Adrenal gland (tissue), 12 donors: Measurements from ENCODE around the gene C11orf42. TPM values are rescaled to one million over a fixed set of nuclear protein-coding genes. Genes with fewer than 3 reads are reported as not detected.

Source experiments
- DNase-seq, 7 donors: peaks; one replicate each; pipeline ENCODE4 v3.0.0-alpha.2; 2019 to 2020
- H3K27ac ChIP-seq, 5 donors: fragments of 200-600 bp; sonication (generic) in 4 of 5; 1 replicate in 3 of 5; 2 replicates in 2 of 5; pipeline versions ENCODE4 v1.5.1 to v1.8.0; 2016 to 2020; ENCODE audit warnings: mild to moderate bottlenecking in 1 of 5
- H3K27me3 ChIP-seq: fragments of 200-600 bp; 2 replicates; pipeline ENCODE4 v1.8.0; 2021
- H3K36me3 ChIP-seq, 2 donors: fragments of 200-600 bp; replicated peaks in 1 of 2; 1 replicate in 1 of 2; 2 replicates in 1 of 2; pipeline versions ENCODE4 v1.5.1 to v1.8.0; 2018 to 2022
- H3K4me1 ChIP-seq, 2 donors: fragments of 200-600 bp; replicated peaks in 1 of 2; 1 replicate in 1 of 2; 2 replicates in 1 of 2; pipeline versions ENCODE4 v1.5.1 to v1.8.0; 2018 to 2021
- H3K4me3 ChIP-seq, 4 donors: fragments of 200-600 bp; sonication (generic) in 3 of 4; one replicate each; pipeline ENCODE4 v1.5.1; 2016 to 2018
- H3K9me3 ChIP-seq, 3 donors: fragments of 200-600 bp; sonication (generic) in 1 of 3; replicated peaks in 1 of 3; 1 replicate in 2 of 3; 2 replicates in 1 of 3; pipeline versions ENCODE4 v1.5.1 to v1.8.0; 2016 to 2021
- CTCF ChIP-seq, 6 experiments: fragments of 450-650 bp in 4 of 6; fragments of 200-600 bp in 2 of 6; sonication (generic) in 1 of 6; IDR thresholded peaks; 1 replicate in 5 of 6; 2 replicates in 1 of 6; pipeline versions ENCODE4 v1.5.1 to v1.8.0; 2016 to 2021; ENCODE audit warnings: antibody characterized with exemption in 6 of 6, mild to moderate bottlenecking in 2 of 6, moderate library complexity in 1 of 6
- POLR2A ChIP-seq, 2 donors: fragments of 450-650 bp; IDR thresholded peaks; one replicate each; pipeline ENCODE4 v1.6.1; 2017; ENCODE audit warnings: antibody characterized with exemption in 2 of 2, mild to moderate bottlenecking in 2 of 2, moderate library complexity in 1 of 2
- WGBS, 4 donors: extraction: QIAGEN DNeasy Blood & Tissue Kit in 2 of 4; methylation state at CpG; one replicate each; pipeline versions ENCODE4 v1.1.5 to v1.1.7; 2013 to 2017; 5-methylcytosine and 5-hydroxymethylcytosine counted together
- intact Hi-C, 2 donors: fragments of 100-400 bp; cut with DNase I; formaldehyde crosslinking; loops; one replicate each; pipeline versions ENCODE4 v1.14.1 to v1.15.0; 2022 to 2023
- polyA plus RNA-seq, 3 donors: library from polyadenylated mRNA; stranded (reverse); fragments of 200-250 nt in 2 of 3; fragments of 350-450 nt in 1 of 3; fragmentation: Illumina TruSeq in 1 of 3; extraction: RNeasy Lipid Tissue Mini Kit (QIAGEN cat#74804) in 1 of 3; gene quantifications; one replicate each; pipeline ENCODE4 v1.2.3, GENCODE V29; 2013 to 2014
- total RNA-seq, 9 donors: library from RNA; depleted of rRNA in 4 of 9; stranded (reverse); fragments of >200 nt in 4 of 9; fragments of 120-200 nt in 1 of 9; fragmentation: NEBNext Ultra II Directional in 1 of 9; extraction: Animal tissue kit (Norgen Biotek cat#: 25700) in 1 of 9; gene quantifications; one replicate each; pipeline versions ENCODE4 v1.1.0 to v1.2.4, GENCODE V29; 2013 to 2023
- donor health status: healthy with polysubstance abuse.
- donor health status: Bipolar disorder and iron deficiency.
- donor health status: DM: yes; HTN: yes; CAD: no.
- donor health status: DM: no; HTN: no; CAD: no.
- donor health status: DM: no; HTN: no; CAD: no.
- donor health status: DM: yes; HTN: yes; CAD: no.

The C11orf42 gene
- total and polyA plus RNA-seq, 12 donors, result not detected

GRCh38 chr11:6191742-6192141, 13.6 kb upstream of the C11orf42 start:
- DNase-seq, result no peak
- TF ChIP-seq POLR2A (IDR thresholded peaks at IDR 0.05), result no peak
- TF ChIP-seq CTCF (IDR thresholded peaks at IDR 0.05), result no peak
- Histone ChIP-seq H3K27me3 (no peaks in the 10 kb centered on the region), H3K4me1 (no peaks in the 10 kb centered on the region), H3K27ac (no peak overlapping the region), H3K9me3 (no peaks in the 10 kb centered on the region), H3K36me3 (no peaks in the 10 kb centered on the region), H3K4me3 (no peak overlapping the region)
- intact Hi-C loops, result no loop called here

- TF ChIP-seq CTCF (IDR thresholded peaks at IDR 0.05), result no peak
- TF ChIP-seq POLR2A (IDR thresholded peaks at IDR 0.05), result no peak
- H3K4me3 ChIP-seq, result no peak overlapping the region
- intact Hi-C loops, result no loop called here
- no peak overlapping the region for H3K27ac ChIP-seq
- no peaks in the 10 kb centered on the region for H3K27me3 ChIP-seq
- no peaks in the 10 kb centered on the region for H3K9me3 ChIP-seq
- H3K4me1 ChIP-seq, result no peaks in the 10 kb centered on the region
- WGBS, 4 donors, result 67 to 90% (median 80%) methylated on average over 1 of the region's 1 CpG
- H3K36me3 ChIP-seq, result no peaks in the 10 kb centered on the region
- no peak for DNase-seq
Observed at GRCh38 chr11:6194065-6194581, 11.2 kb upstream of the C11orf42 start.

- no peak for TF ChIP-seq CTCF (IDR thresholded peaks at IDR 0.05)
- TF ChIP-seq POLR2A (IDR thresholded peaks at IDR 0.05), result no peak
- no peaks in the 10 kb centered on the region for H3K36me3 ChIP-seq
- intact Hi-C loops, result no loop called here
- no peaks in the 10 kb centered on the region for H3K4me1 ChIP-seq
- no peak for DNase-seq
- H3K4me3 ChIP-seq, result no peak overlapping the region
- no peaks in the 10 kb centered on the region for H3K27me3 ChIP-seq
- no peaks in the 10 kb centered on the region for H3K9me3 ChIP-seq
- H3K27ac ChIP-seq, result no peak overlapping the region
- 43 to 49% (median 47%) methylated on average over 4 of the region's 4 CpGs for WGBS, 4 donors
Observed at GRCh38 chr11:6196396-6196795, 9.0 kb upstream of the C11orf42 start.

GRCh38 chr11:6197466-6198200, 7.7 kb upstream of the C11orf42 start:
- Histone ChIP-seq H3K4me1 (no peaks in the 10 kb centered on the region), H3K27me3 (no peaks in the 10 kb centered on the region), H3K27ac (no peak overlapping the region), H3K9me3 (no peaks in the 10 kb centered on the region), H3K4me3 (no peak overlapping the region), H3K36me3 (no peaks in the 10 kb centered on the region)
- DNase-seq, result no peak
- WGBS, 4 donors, result 75 to 88% (median 80%) methylated on average over 4 of the region's 4 CpGs
- intact Hi-C loops, result no loop called here
- no peak for TF ChIP-seq CTCF (IDR thresholded peaks at IDR 0.05)
- TF ChIP-seq POLR2A (IDR thresholded peaks at IDR 0.05), result no peak
